Measurements from ENCODE around the gene AKAP14. TPM values are rescaled to one million over a fixed set of nuclear protein-coding genes. Genes with fewer than 3 reads are reported as not detected.
"Not testable (repeated sequence)": the region's sequence is repeated elsewhere in the genome, so short reads cannot be mapped to it uniquely, and the experiment has no call there.

AKAP14 gene
- total RNA-seq, result not detected
- long read RNA-seq, result 0 reads

DNA sequence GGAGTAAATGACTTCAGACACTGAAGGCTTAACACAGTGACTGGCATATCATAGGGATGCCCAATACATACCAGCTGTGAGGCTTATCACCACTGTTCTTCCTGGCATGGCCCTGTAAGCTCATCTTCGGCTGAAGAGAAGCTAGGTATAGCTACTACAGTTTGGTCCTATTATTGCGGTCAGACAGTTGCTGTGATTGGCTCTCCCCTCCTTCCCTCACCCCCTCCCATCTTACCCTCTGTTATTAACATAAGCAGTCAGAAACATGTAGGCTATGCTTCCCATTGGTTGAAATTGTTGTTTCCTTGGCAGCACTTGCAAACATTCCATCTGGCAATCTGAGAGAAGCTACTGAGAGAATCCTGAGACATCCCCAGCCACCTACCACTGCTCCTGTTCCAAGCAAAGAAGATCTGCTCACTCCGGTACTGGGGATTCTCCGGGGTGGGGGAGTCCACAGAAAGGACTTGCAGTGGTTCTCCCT lies at the start of gene AKAP14:
Gene AKAP14 (plus strand): TSS at position 51 of the 484 bp plus-strand sequence. CDS start 7,331 bp downstream, outside the sequence.
- intact Hi-C loops (cut with DNase I), result no loop called here
- no peak for DNase-seq
- ATAC-seq (ENCODE audit: poor library complexity), result no peak

DNA sequence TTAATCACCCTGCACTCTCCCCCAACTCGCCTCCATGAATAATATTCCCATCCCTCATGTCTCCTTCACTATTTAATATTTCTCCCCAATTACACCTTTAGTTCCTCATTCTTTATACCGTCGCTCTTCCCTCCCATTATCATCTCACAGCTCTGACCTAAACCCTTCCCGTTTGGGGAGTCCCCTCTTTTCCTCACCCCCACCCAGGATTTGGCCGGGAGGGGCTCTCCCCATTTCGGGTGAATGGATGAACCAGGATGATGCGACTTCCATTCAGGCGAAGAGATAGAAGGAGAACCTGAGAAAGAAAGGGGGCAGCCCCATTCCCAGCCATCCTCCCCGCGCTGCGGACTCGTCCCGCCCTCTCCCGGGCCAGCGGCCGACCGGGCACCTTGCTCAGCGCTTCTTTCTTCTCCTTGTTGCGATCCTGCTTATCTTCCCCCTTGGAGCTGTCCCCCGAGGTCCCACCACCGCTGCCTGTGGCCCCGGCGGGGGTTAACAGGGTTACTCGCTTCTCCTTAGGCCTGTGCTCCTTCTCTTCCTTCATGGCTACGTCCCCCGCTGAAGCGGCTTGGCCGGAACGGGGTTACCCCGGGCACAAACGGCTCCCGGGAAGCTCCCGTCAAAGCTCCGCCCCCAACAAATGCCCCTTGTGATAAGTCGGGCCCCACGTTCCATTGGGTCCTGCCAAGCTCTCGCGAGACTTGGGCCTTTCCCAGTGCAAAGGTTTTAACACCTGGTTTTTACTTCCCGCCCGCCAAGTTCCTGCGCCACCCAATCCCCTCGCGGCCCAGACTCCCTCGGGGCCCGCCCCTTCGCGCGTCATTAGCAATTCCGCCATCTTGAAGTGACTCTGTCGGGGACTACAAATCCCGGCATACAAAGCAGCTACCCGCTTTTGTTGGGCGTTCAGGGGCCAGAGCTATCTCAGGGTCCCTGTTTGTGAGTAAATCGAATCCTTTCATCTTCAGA lies 43.0 kb upstream of the AKAP14 start, which contains the start of gene UPF3B:
Gene UPF3B (minus strand): TSS at position 582 of the 972 bp plus-strand sequence. CDS start 35 bp downstream, at position 547.
- DNase-seq (peak; percentile 95), ATAC-seq (ENCODE audit: poor library complexity) (peak; percentile 99)
- intact Hi-C loops (cut with DNase I), result loop anchor here (10.0 kb wide), 1 partner anchor 58 kb away; the partner anchor contains the start of gene RPL39

DNA sequence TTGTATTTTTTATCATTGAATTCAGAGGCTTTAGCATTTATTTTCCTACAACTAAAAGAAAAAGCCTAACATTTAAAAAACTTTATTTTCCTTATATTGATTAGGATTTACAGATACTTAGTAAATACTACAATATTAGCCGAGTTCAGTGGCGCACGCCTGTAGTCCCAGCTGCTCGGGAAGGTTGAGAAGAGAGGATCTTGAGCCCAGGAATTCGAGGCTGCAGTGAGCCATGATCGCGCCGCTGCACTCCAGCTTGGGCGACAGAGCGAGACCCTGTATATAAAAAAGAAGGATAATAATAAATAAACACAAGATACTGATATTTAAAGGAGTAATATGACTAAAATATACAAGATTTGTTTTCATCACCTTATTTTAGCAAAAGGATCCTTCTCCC lies 42.2 kb upstream of the AKAP14 start:
- DNase-seq (no peak), ATAC-seq (ENCODE audit: poor library complexity) (peak; percentile 44)
- intact Hi-C loops (cut with DNase I), result loop anchor here (10.0 kb wide), 1 partner anchor 59 kb away; the partner anchor contains the start of gene RPL39

DNA sequence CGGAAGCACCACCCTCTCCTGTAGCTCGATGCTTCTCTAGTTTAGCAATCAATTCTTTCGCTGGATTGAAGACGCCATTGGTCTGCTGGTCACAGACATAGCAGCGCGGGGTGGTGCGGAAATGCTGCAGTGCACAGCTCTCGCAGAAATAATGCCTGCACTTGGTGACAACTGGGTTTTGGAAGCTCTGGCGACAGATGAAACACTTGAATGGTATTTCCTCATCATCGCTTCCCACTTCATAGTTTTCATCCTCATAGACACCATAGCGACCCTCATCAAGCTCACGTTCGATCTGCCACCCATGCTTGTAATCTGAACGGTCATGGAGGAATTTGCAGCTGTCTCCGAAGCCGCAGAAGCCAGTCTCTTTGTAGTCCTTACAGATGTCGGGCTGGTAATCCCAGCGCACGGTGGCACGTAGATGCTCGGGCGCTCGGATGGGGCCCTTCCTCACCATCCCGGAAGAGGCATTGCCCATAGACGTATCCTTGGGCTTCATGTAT lies 25.0 kb upstream of the AKAP14 start:
- ATAC-seq (ENCODE audit: poor library complexity) (peak; percentile 43), DNase-seq (no peak)
- intact Hi-C loops (cut with DNase I), result no loop called here

DNA sequence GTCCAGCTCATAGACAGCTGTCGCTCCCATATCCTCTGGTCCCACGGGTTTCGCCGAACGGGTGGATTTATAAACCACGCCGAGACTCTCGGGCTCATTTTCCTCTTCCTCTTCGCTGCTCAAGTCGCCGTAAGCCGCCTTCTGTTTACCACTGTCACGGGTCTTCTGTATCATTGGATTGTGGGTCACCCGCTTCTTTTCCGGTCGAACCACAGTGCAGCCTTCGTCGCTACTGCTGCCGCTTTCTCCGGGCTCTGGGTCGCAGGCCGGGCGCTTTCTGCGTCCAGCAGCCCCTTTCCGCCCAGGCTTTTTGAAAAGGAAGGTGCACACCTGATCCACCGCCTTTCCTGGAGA lies 24.5 kb upstream of the AKAP14 start:
- DNase-seq (no peak), ATAC-seq (ENCODE audit: poor library complexity) (peak; percentile 65)
- intact Hi-C loops (cut with DNase I), result no loop called here

DNA sequence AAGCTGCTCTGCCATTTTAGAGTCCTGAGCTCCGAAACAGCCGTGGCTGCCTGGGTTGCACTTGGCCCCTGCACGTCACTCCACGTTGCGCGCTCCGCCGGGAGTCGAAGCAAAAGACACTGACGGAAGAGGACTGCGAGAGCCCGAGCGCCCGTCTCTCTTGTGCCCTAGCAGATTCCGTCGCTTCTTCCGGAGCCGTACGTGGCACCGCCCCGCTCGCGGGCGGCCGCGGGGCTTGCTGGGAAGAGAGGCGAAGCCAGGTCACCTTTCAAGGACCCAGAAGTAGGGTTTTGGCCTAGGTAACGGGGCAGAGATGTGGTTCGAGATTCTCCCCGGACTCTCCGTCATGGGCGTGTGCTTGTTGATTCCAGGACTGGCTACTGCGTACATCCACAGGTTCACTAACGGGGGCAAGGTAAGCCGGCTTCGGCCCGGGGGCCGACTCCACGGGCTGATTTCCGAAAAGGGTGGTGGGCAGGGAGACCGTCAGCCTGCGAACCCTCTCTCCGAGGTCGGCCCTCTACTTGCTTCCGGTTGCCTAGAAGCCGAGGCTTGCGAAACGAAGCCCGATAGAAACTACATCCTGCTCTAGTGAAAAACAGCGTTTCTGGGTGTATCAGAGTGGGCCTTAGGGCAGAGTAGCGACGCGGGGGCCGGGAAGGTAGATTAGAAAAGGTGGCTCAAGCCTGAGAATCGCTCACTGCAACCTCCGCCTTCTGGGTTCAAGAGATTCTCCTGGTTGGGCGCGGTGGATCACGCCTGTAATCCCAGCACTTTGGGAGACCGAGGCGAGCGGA lies 23.9 kb upstream of the AKAP14 start, which contains the start of the genes NDUFA1 and RNF113A:
Gene NDUFA1 (plus strand): TSS at position 234 of the 797 bp plus-strand sequence. CDS start 80 bp downstream, at position 314.
Gene RNF113A (minus strand): TSS at position 135 of the 797 bp plus-strand sequence. CDS start 120 bp downstream, at position 15.
- intact Hi-C loops (cut with DNase I), result no loop called here
- ATAC-seq (ENCODE audit: poor library complexity) (peak; percentile 98), DNase-seq (peak; percentile 91)

DNA sequence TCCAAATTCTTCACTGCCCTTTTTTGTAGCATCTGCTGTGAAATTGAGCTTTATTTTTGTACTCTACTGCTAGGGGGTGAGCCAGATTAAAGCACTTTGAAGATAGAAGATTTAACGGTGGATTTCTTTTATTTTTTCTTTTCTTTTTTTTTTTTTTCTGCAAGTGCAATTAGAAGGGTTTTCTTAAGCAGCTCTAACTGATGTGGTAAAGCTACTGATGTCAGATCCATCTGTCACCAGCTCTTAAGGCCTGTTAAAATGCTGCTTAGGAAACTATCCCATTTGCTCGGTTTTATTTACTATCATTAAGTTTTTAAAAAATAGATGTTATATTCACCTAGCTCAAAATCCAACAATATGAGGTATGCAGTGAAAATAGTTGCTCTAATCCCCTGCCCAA lies 17.0 kb upstream of the AKAP14 start:
- DNase-seq, result no peak
- intact Hi-C loops (cut with DNase I), result no loop called here

DNA sequence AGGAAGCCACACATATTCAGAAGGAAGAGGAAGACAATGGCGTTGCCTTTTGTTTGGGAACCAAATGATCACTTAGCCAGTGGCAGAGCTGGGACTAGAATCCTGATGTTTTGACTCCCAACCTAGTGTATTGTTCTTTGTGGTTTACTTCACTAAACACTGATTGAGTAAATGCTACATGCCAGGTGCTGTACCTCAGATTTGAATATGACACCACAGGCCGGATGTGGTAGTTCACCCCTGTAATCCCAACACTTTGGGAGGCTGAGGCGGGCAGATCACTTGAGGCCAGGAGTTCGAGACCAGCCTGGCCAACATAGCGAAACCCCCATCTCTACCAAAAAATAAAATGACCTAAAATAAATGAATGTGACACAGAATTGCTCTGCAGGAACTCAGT lies 15.6 kb upstream of the AKAP14 start:
- ATAC-seq (ENCODE audit: poor library complexity) (no peak), DNase-seq (no peak)
- intact Hi-C loops (cut with DNase I), result no loop called here

More for the DNA sequence above, 17.0 kb upstream of the AKAP14 start:
- ATAC-seq (ENCODE audit: poor library complexity), result no peak

DNA sequence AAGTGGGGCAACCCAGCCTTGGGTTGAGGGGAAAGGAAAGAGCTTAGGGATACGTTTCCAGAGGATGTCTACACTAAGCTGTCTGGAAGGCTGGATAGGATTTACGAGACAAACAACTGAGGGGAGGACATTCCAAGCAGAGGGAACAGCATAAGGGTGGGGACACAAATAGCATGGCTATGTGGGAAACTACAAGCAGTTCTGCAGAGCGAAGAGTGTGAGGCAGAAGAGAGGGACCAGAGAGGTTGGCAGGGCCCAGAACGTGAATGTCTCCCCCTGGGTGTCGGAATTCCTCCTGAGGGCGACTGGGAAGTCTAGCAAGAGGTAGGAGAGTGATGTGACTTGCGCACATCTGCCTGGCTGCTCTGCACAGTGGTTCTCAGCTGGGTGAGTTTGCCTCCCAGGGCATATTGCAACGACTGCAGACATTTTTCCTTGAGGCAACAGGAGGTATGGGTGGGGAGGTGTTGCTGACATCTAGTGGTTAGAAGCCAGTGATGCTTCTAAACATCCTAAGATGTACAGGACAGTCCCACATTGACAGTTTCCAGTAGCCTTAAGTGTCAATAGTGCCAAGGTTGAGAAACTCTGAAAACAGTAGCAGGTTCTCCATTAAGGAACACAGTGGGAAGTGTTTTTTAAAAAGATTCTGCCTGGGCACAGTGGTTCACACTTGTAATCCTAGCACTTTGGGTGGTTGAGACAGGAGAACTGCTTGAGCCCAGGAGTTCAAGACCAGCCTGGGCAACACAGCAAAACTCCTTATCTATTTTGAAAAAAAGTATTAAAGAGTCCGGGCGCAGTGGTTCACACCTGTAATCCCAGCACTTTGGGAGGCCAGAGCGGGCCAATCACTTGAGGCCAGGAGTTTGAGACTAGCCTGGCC lies 14.9 kb upstream of the AKAP14 start:
- peak; percentile 81 for ATAC-seq (ENCODE audit: poor library complexity)
- DNase-seq, result no peak
- intact Hi-C loops (cut with DNase I), result no loop called here

DNA sequence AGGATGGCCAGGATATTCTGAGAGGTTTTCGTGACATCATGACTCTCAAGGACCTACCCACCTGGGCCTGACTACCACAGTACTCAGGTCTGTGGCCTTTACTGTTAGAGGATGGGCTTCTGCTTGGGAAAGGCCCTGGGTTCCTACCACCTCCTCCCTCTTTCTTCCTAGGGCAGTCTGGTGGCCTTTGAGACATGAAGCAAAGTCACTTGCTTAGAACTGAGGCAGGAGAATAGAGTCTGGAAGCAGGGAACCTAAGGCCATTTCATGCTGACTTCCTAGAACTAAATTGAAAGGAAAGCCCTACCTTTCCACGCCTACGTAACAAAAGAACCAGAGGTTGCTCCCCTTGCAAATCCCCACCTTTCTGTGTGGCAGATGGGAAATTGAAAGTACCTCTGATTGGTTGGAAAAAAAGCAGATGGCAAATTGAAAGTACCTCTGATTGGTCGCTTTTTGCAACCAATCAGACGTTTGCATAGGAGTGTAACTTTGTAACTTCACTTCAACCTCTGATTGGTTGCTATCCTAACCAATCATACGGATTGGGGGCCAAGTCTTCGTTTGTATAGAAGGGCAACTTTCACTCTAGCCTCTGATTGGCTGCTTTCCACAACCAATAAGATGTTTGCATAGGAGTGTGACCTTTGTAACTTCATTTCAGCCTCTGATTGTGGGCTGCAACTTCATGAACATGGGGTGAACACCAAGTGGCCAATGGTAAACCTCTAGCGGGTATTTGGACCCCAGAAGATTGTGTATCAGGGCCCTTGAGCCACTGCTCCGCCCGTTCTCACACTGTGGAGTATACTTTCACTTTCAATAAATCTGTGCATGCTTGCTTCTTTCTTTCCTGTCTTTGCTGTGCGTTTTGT lies 9.9 kb upstream of the AKAP14 start:
- intact Hi-C loops (cut with DNase I), result no loop called here
- DNase-seq (no peak), ATAC-seq (ENCODE audit: poor library complexity) (no peak)

DNA sequence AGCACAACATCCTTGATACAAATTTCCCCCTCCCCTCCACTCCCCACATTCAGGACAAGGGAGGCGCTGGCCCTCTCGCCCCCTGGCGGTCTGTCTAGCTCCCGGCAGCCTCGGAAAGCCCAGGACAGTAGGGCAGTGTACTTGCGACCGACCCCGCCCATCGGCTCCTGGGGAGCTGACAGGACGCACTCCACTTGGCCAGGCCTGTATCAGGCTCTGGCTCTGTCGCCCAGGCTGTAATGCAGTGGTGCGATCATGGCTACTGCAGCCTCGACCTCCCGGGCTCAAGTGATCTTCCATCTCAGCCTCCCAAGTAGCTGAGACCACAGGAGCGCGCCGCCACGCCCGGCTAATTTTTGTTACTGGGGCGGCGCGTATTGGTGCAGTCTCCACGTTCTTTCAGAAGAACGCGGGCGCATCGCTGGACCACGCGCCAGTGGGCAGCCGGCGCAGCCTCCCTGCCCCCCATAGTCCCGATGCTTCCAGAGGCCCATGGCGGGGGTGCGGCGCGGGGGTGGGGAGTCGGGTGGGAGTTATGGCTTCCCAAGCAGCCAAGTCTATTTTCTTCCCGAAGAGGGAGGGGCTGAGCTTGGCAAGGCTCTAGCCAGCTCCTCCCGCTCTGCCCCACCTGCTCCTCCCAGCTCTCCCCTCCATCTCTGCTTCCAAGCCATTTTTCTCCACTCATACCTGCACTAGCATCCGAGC lies 7.8 kb upstream of the AKAP14 start:
- DNase-seq, result peak; percentile 76
- intact Hi-C loops (cut with DNase I), result no loop called here
- peak; percentile 78 for ATAC-seq (ENCODE audit: poor library complexity)

DNA sequence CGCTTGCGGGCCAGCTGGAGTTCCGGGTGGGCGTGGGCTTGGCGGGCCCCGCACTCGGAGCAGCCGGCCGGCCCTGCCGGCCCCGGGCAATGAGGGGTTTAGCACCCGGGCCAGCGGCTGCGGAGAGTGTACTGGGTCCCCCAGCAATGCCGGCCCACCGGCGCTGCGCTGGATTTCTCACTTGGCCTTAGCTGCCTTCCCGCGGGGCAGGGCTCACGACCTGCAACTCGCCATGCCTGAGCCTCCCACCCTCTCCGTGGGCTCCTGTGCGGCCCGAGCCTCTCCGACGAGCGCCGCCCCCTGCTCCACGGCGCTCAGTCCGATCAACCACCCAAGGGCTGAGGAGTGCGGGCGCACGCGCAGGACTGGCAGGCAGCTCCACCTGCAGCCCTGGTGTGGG lies 5.1 kb upstream of the AKAP14 start:
- not testable (repeated sequence) for DNase-seq

DNA sequence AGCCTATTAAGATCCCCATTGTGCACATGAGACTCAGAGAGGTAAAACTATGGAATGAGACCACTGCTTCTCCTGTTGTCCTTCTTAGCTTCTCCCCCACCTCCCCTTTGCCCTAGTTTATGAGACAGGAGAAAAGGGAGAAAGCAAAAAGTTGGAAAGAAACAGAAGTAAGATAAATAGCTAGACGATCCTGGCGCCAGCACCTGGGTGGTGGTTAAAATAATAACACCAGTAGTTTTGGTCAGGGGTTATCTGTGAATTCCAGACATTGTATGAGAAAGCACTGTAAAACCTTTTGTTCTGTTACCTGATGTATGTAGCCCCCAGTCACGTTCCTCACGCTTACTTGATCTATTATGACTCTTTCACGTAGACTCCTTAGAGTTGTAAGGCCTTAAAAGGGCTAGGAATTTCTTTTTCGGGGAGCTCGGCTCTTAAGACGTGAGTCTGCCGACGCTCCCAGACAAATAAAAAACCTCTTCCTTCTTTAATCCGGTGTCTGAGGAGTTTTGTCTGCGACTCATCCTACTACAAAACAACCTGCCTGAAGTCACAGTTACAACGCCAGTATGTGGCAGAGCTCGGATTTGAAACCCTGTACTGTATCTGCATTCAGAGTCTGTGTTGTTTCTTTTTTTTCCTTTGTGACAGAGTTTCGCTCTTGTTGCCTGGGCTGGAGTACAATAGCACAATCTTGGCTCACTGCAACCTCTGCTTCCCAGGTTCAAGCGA lies 3.6 kb upstream of the AKAP14 start:
- DNase-seq; intact Hi-C loops (cut with DNase I); ATAC-seq (ENCODE audit: poor library complexity): not testable (repeated sequence)

More for the DNA sequence above, 5.1 kb upstream of the AKAP14 start:
- intact Hi-C loops (cut with DNase I); ATAC-seq (ENCODE audit: poor library complexity): not testable (repeated sequence)

DNA sequence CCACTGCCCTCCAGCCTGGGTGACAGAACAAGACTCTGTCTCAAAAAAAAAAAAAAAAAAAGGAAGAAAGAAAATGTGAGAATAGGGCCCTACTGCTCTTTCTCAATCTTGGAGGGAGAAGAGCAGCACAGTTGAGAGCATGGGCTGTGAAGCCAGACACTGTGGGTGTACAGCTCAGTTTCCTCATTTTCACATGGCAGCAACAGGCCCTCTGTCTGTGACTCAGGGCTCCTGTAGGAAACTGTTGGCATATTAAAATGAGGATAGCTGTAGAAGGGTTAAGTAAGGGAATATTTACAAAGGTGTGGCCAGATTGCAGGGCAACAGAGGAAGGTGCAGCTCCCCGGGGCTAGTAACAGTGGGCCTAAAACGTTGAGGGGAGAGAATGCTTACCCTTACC lies 3.4 kb downstream of the AKAP14 start:
- DNase-seq, result no peak
- no peak for ATAC-seq (ENCODE audit: poor library complexity)
- intact Hi-C loops (cut with DNase I), result no loop called here

DNA sequence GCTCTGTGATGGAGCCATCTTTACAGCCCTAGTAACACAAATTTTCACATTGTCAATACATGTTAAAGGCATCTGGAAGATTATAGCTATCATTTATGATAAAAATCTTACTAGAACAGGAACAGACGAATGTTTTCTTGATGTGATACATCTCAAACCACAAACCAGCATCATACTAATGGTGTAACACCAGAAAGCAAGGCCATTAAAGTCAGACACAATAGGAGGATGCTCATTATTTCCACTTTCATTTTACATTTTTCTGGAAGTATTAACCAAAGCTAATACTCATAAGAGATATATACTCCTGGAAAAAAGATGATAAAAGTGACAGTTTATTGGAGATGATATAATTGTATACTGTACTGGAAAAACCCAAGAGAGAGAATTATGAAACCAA lies 5.3 kb downstream of the AKAP14 start:
- DNase-seq, result no peak
- no peak for ATAC-seq (ENCODE audit: poor library complexity)
- intact Hi-C loops (cut with DNase I), result no loop called here

DNA sequence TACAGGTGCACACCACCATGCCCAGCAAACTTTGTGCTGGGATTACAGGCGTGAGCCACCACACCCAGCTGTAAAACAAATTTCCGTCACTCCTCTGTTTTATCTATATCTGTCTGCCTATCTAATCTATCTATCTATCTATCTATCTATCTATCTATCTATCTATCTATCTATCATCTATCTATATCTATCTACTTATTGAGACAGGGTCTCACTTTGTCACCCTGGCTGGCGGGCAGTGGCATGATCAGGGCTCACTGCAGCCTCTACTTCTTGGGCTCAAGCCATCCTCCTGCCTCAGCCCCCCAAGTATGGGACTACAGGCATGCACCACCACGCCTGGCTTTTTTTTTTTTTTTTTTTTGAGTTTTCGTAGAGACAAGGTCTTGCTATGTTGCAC lies 20.6 kb downstream of the AKAP14 start:
- ATAC-seq (ENCODE audit: poor library complexity) (no peak), DNase-seq (no peak)
- intact Hi-C loops (cut with DNase I), result no loop called here

All from Right ventricle myocardium superior (tissue), 1 donor.